NCI-H524 treated with DMSO at 0.1 percent for 48 hours (cell line): ENCODE data around the gene CHCHD6.

ENCODE experiments used
- DNase-seq: peaks from one replicate; lab custom pipeline; 2025; lab: John Stamatoyannopoulos, UW

The CHCHD6 gene

DNA sequence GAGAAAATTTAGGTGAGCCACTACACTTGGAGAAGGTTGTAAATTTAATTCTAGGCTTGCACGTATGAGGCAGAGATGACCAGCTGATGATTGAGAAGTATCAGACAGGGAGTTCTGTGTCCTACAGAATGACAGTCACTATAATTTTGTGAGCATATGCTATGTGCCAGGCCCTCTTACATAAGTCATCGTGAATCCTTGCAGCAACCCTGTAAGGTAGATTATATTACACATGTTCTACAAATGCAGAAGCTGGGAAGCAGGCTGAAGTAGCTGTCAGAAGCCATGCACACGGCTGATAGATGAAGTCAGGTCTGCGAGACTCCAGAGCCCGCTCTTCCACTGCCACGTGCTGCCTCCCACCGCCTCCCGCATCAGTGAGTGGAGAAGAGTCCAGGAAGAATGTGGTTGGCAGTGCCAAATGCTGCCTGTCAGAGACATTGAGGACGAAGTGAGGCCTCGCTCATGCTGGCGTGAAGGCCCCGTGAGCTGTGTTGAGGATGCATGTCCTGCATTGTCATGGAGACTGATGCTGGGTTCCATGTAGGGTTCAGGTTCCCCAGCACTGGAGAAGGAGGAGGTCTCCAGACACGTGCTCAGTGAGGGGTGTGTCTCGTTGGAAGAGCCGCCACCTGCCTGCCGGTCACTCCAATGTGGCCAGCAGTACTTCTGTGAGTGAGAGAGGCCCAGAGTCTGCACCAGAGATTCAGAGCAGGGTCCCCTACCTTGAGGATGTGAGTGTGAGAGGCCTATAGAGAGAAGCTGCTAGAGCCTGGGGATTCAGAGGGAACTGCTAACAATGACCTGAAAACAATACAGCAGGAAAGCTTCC is 155.6 kb downstream of the CHCHD6 start:
- DNase-seq: no peak

DNA sequence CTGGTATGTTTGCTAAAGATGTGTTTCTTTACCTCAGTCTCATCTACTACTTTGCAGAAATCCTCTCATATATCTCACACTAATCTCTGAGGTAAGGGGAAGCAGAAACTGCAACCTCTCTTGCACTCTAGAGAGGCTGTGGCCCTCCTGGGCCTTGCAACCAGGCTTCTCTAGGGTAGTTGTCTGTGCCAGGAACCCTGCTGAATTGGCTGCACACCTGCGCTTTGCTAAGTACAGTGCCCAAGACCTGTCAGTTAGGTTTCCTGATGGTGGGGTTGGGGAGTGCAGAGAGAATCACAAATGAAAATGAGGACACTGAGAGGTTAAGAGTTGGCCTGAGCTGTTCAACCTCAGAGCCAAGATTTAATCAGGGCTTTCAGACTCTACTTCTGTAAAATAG is 161.7 kb downstream of the CHCHD6 start:
- no peak for DNase-seq

DNA sequence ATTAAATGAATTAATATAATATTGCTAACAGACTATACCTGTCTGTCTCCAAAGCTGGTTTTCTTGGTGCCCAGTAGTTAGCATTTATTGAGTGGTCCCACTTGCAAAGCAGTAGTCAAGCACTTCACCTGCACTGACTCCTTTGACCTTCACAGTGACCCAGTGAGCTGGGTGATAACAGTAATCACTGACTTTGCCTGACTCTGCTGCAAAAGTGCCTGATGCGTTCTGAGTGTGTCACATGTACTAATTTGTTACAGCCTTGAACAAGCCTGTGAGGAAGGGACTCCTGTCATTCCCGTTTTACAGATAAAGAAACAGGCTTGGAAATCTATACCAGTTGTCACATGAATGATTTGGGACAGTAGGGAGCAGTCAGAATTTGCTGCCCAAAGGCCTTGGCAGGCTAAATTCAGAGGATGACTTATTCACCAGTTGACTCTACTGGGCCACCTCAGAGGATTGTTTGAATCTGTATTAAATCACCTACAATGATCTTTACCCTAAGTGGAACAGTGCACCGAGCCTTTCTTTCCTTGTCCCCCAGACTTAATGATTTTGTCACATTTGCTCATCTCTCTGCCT is 162.2 kb downstream of the CHCHD6 start:
- DNase-seq: no peak

DNA sequence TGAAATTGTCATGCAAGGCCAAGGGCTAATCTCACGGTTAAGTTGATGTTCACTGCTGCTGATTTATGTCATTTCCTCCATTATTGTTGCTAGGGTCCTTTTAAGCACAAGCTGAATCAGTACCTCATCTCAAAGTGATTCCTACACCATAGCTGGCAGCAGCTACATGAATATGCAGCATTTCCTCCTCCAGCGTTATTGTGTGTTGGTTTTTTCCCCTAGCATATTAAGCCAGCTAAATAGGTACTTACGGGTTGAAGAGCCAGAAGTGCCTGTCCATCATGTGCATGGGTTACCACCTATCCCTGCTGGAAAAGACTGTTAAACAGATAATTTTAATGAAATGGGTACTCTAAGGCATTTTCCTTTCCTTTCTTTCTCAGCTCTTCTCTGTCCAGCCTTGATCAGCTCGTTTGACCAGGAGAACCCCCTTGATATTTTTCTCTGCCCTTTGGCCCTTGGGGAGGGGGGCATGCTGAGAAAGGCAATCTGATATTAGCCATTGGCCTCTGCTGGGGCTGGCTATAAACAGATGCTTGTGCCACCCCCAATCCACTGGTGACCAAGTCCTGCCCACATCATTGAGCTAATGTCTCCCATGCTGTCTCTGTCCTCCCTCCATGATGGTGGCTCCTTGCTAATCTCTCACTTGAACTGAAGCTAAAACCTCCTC is 163.3 kb downstream of the CHCHD6 start:
- peak; percentile 45 for DNase-seq

DNA sequence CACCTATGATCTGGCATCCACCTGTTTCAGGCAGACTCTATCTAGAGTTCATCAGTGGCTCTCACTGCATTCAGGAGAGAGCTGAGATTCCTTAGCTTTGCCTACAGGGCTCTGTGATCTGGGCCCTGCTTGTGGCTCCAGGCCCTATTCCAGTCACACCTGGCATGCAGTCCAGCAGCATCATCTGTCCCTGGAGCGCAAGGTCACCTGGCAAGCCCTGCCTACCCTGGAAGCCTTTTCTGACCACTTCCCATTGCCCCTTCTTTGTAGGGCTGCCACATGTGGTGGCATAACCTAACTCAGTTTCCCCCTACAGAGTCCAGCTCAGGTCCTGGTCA is 163.8 kb downstream of the CHCHD6 start:
- no peak for DNase-seq

DNA sequence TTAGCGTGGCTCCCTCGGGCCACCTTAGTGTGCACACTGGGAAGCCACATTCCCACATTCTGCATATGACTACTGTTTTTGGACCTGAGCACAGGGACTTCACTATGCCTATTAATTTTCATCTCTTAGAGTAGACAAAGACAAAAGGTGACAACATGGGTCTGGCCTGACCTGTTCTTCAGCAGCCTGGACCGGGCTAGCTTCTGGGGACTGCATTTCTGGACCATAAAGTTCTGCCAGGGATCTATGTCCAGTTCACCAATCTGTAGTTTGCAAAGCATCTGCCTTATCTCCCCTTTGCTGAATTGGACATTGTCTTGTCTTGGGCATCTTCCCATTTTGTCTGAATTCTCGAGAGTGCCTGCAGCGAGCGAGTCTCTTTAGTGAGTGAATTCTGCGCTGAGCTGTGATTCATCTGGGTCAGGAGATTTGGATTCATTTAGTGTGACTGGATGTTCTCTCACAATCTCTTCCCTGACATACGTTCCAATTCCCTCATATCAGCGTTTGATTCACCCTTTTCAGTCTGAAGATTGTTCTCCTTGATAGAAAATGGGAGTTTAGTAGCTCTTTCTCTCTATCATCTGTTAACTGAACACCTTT is 166.7 kb downstream of the CHCHD6 start:
- DNase-seq: no peak

DNA sequence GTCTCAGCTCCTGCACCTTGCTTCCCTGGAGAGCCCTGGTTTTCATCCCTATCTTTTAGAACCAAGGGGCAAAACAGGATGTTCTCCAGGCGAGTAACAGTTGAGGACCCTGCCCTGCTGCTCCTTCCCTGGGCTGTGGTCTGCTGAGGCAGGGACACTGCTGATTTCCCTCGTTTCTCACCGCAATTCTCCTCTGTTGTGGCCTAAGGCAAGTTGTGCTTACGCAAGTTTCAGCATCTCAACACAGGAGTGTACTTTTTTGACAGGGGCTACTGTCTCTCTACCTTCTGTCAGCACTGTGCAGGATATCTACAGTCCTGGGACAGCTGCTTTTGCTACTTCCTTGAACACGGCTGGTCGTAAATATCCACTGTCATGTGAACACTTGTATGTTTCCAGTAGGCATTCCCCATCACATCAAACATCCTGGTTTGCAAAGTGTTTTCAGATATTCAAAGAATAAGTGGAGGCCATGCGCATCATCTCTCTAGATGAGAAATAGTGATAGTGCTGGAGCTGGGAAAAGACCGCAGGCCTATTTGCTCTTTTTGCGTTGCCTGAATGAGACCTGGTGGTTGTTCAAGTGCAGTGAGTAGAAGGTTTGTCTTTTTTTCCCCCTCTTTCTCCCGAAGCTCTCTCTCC is 168.8 kb downstream of the CHCHD6 start:
- no peak for DNase-seq

DNA sequence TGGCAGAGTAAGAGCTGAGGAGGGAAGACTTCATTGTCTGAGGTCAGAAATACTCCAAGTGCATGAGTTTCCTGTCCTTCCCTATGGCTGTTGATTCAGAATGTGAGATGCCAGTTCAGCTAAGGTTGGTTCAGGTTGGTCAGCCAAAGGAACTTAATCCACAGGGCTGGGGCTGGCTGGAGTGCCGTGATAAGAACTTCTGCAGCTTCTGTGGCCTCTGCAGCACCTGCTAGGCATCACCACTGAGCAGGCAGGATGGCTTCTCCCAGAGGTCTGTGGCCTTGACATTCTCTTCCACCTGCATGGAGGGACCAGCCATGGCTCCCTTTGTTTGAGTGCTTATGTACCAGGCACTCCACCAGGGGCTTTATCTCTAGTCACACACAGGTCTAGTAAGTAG is 169.4 kb downstream of the CHCHD6 start:
- DNase-seq: no peak

DNA sequence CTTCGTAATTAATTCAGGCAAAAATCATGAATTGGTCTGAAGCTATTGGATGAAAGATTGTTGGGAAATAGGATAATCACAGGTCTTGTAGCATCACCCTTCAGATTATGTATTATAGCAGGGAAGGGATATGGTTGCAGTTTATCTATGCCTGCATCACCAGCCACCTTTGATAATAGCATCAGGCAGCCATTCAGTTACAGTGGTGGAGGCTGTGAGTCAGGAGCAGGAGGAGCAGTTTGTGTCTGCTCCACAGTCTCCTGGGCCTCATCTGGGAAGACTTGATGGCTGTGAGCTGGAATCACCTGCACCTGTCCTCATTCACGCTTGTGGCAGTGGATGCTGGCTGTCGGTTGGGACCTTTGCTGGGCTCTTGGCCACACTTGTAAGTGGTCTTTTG is 174.6 kb downstream of the CHCHD6 start:
- DNase-seq: no peak

DNA sequence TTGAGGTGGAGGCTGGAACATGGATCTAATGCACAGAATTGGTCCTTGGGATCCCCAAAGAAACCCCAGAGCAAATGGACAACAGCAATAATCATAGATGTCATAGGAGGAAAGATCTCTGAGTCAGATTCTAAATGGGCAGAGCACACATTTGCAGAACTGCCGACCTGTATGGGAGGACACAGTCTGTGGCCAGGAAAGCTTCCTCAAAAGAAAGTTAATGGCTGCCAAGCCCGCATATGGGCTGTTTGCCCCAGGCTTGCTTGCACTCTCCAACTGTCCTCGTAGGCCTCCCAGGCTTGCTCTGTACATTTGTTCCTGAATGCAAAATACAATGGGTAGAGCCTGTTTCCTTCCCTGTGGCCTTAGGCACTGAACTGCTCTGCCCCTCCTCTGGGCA is 176.9 kb downstream of the CHCHD6 start:
- DNase-seq: no peak

DNA sequence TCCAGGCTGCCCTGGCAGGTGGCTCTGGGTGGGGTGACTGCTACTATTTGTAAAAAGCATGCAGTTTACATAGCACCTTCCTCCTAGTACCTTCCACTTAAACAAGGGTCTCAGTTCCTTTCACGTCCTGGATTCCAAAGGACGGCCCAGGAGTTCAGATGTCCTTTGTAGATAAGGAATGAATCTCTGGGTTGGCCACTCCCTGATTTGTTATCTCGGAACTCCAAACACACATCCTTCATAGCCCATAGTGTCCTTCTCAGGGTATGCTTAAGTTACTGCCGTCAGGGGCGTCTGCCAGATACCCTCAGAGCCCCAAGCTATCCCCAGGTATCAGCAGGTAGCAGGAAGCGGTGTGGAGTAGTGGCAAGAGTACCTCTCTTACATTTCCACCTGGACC is 177.8 kb downstream of the CHCHD6 start:
- no peak for DNase-seq

DNA sequence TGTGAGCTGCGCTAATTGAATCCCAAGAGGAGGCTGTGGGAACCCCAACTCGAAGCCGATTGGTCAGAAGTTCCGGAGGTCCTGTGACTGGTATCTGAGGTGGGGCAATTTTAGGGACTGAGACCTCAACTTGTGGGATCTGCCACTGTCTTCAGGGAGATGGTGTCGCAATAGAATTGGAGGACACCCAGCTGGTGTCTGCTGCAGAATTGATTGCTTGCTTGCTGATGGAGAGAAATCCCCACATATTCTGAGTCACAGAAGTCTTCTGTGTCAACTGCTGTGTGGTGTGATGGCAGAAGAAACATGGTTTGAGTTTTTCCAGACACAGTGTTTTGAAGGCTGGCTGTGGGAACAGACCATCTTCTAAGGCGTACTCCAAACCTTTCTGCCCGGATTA is 179.2 kb downstream of the CHCHD6 start:
- DNase-seq: no peak

DNA sequence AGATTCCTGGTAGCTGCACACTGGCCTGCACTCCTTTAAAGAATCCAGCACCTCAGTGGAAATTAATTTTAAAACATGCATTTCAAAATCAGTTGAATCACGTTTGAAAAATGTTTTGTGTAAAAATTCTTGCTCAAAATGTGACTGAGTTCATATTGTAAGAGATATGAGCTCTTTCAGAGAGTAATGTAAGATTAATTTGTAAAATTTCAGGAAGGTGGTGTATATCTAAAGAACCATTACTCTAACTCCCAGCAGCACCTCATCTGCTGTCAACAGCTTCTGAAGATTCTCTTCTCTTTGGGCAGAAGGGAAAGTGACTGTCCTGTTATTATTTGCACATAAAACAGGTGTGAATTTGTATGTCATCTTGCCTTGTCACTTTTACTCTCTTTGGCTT is 181.4 kb downstream of the CHCHD6 start:
- no peak for DNase-seq

DNA sequence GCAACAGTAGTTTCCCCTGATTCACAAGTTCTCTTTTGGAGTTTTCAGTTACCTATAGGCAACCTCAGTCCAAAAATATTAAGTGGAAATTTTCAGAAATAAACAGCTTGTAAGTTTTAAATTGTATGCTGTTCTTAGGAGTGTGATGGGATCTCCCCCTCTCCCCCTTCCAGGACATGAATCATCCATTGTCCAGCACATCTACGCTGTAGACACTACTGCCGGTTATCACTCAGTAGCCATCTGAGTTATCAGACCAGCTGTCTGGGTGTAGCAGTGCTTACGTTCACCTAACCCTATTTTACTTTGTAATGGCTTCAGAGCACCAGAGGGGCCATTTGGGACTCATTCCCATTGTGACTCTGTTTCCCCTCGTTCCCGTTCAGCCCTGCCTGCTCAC is 182.2 kb downstream of the CHCHD6 start:
- no peak for DNase-seq

DNA sequence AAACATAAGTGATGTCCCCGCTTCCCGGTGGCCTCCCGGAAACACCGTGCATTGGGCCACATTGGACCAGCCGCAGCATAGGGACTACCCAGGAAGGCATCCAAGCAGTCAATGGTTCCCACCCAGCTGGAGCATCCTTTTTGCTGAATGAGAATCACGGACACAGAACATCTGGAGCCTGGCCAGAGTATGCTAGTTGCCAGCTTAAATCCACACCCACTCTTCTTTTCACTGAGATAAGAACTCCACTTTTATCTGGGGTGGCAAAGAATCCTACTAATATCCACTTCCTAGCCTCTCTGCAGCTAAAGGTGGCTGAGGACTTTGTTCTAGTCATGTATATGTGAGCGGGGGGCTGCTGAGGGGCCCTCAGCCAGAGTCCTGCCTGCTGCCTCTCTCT is 183.6 kb downstream of the CHCHD6 start:
- DNase-seq: no peak

DNA sequence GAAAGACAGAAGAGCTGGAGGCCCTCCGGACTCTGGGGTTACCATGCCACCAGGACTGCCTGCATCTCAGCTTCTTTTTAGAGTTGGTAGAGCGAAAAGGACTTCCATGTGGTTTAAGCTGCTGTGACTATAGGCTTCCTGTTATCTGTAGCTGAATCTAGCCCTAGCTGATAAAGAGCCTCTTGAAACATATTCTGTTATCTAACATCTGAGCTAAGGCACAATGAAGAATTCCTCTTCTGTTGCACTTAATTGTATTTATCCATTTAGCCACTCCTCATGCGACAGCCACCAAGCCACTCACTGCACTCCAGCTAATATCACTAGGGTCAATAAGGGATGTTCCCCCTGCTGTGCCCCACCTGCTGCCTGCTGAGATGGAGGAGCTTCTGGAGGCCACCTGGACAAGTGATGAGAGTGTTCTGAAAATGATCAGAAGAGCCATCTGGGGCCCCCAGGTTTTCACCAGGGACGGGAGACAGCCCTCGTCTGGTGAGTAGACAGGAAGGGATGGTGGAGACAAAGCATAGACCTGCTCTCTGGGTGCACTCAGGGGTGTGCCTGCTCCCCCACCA is 184.2 kb downstream of the CHCHD6 start:
- DNase-seq: peak; percentile 98

DNA sequence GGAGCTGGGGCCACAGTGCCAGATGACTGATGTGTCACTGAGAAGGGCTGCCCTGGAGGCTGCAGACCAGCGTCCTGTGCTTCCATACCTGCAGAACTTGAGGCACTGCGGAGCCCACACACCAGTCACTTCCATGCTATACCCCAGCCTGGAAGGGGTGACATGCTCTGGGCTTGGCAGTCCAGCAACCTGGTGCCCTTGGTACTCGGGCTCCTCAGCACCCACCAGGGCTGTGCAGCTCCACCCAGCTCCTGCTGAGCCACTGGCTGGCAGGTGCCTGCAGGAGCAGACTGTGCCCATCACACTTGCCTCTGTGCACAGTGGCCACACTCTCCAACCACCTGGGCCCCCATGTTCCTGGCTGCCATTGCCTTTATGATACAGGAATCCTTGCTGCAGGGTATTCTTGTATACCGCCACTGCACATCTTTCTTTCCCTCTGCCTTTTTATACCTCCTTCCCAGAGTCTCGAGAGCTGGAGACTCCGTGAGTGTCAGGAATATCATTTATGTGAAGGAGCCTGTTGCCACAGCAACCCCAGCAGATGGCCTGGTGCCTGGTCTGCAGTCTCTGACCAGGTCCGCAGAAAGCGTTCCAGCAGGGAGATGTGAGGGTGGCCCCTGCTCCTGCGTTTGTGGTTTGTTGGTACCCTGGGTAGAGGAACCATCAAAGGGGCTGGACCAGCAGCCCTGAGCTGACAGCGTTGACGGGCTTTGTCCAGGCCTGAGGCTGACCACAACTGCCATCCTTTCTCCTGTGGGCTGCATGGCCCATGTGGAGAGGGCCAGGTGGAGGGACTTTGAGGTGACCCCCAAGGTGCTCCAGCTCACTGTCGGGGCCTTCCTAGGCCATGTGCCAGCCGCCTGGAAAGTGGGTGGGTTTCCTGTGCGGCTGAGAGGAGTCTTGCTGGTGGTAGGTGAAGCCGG is 185.5 kb downstream of the CHCHD6 start:
- no peak for DNase-seq

DNA sequence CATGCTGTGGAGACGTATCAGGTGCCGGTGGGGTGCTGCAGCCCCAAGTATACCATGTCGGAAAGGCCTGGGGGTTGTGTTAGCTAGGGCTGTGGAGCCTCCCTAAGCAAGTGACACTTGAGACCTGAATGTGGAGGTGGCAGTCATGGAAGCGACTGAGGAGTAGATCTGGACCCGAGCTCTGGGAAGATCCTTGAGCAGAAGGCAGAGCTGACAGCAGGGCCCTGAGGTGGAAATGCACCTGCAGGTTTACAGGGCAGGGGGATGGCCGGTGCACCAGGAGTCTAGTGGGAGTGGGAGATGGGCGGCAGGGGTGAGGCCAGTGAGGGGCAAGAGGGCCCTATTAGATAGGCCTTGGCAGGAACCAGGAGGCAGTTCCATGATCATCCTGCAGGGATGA is 187.1 kb downstream of the CHCHD6 start:
- no peak for DNase-seq

DNA sequence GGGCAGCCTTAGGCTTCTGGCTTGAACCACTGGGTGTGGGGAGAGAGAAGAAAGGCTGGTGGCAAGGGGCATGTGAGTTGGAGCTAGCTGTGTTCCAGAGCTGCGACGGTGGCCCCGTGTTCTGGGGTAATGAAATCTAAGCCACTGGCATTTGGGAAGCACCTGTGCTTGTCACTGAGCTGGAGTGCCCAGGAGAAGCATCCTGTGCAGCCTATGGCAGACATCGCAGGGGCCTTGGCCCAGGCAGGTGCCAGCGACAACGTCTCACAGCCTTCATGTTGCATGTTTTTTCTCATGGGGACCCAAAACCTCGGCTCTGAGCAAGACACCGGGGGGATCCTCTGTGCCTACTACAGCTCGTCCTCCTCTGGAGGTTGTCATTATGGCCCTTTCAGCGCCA is 187.8 kb downstream of the CHCHD6 start:
- DNase-seq: no peak

DNA sequence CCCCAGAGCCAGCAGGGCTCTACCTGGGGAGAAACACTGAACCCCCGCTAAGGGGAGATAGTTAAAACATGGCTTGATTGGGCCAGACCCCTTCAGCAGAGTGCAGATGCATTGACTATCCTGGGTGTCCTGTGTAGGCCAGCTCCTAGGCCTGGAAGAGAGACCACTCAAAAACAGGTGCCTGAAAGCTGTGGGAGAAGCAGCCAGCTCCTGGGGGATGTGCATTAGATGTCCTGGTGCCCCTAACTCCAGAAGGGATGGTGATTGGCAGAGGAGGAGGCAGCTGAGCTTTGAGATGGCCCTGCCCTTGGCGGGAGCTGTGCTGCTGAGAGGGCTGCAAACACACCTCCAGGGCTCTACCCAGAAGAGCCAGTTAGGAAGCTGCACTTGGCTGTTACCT is 189.6 kb downstream of the CHCHD6 start:
- no peak for DNase-seq

DNA sequence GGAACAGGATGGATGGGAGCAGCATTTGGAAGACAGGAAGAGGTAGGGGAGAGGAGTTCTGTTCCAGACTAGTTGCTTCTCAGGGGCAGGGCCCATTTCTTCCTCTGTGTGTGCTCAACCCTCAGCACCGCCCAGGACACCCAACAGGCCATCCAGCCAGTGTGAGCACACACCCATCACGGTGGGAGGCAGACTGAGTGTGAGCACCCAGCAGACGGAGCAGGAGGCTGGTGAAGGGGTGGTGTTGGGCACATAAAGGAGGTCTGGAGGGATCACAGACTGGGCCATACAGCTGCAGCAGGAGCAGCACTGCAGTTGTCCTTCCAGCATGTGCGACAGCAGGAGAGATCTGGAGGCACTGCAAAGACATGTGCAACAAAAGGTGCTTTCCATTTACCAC is 190.4 kb downstream of the CHCHD6 start:
- no peak for DNase-seq
